Karpas-422 (cell line): ENCODE data around the gene CENPN. TPM values are rescaled to one million over a fixed set of nuclear protein-coding genes. Genes with fewer than 3 reads are reported as not detected.
A peak's percentile ranks its signal among the peaks of the same experiment; 100 is the strongest.

ENCODE experiments used
- DNase-seq: peaks from one replicate; pipeline ENCODE4 v3.0.0-alpha.2; 2015
- H2AFZ ChIP-seq: fragments of 200-600 bp; sonication (generic); 2 replicates; pipeline ENCODE4 v1.6.1; 2014; ENCODE audit warnings: antibody characterized with exemption, low read length, mixed read lengths
- H3K27ac ChIP-seq: fragments of 200-600 bp; sonication (generic); 2 replicates; pipeline ENCODE4 v1.5.1; 2014; ENCODE audit warnings: mild to moderate bottlenecking, low read length, moderate library complexity
- H3K27me3 ChIP-seq: fragments of 200-600 bp; sonication (generic); 2 replicates; pipeline ENCODE4 v1.6.1; 2014; ENCODE audit warnings: low read length, mixed read lengths
- H3K36me3 ChIP-seq: fragments of 200-600 bp; sonication (generic); 2 replicates; pipeline ENCODE4 v1.6.1; 2014; ENCODE audit warnings: low read length, mixed read lengths; ENCODE audit not compliant: insufficient read depth
- H3K4me1 ChIP-seq: fragments of 200-600 bp; sonication (generic); 2 replicates; pipeline ENCODE4 v1.6.1; 2014; ENCODE audit warnings: mild to moderate bottlenecking, low read length, mixed read lengths
- H3K4me2 ChIP-seq: fragments of 200-600 bp; sonication (generic); 2 replicates; pipeline ENCODE4 v1.6.1; 2014; ENCODE audit warnings: low read length, low read depth, mild to moderate bottlenecking; ENCODE audit not compliant: poor library complexity, severe bottlenecking
- H3K4me3 ChIP-seq: fragments of 200-600 bp; sonication (generic); 2 replicates; pipeline ENCODE4 v1.5.1; 2014; ENCODE audit warnings: mild to moderate bottlenecking, antibody characterized with exemption, low read length, mixed read lengths
- H3K79me2 ChIP-seq: fragments of 200-600 bp; sonication (generic); 2 replicates; pipeline ENCODE4 v1.6.1; 2014; ENCODE audit warnings: mild to moderate bottlenecking, low read length, mixed read lengths
- H3K9ac ChIP-seq: fragments of 200-600 bp; sonication (generic); 2 replicates; pipeline ENCODE4 v1.6.0; 2014; ENCODE audit warnings: low read length
- H3K9me2 ChIP-seq: fragments of 200-600 bp; sonication (generic), shearing (Covaris generic); replicated peaks from 2 replicates; pipeline ENCODE4 v1.6.0; 2014; ENCODE audit warnings: mild to moderate bottlenecking, low read length, moderate library complexity; ENCODE audit not compliant: insufficient read depth
- H3K9me3 ChIP-seq: fragments of 300-700, 200-600 bp; sonication (generic); 2 replicates; pipeline ENCODE4 v1.6.1; 2014; ENCODE audit warnings: low read length, mixed read lengths
- H4K20me1 ChIP-seq: fragments of 200-600 bp; sonication (generic); 2 replicates; pipeline ENCODE4 v1.6.1; 2014; ENCODE audit warnings: mild to moderate bottlenecking, antibody characterized with exemption, low read length, low read depth; ENCODE audit not compliant: insufficient read depth
- total RNA-seq: library from RNA; depleted of rRNA; stranded (reverse); fragments of >200 nt; shearing (Covaris generic); gene quantifications from 2 replicates; pipeline ENCODE4 v1.2.3, GENCODE V29; 2014; ENCODE audit warnings: low replicate concordance

CENPN gene
- total RNA-seq, 1 experiment from 2014 or later = 24.4 TPM

DNA sequence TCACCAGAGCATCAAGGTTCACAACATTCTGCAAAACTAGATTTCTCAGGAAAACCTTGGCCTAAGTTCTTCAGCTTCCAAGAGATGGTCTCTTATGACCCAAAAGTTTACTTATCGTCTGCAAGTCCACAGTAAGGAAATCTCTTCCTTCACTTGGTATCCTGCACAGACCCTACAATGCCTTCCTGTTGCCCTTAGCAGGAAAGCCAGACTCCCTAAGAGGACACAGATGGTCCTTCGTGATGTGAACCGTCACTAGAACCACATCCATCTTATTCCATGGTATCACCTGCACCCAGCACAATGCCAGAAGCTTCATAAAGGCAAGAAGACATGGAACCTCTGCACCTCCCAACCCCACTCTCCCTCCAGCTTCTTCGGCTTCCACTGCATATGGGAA is 34.4 kb upstream of the CENPN start:
- H3K27ac ChIP-seq = no peak overlapping the region
- no peak for DNase-seq
- no peaks in the 10 kb centered on the region for H3K9me2 ChIP-seq
- no peaks in the 10 kb centered on the region for H4K20me1 ChIP-seq
- no peaks in the 10 kb centered on the region for H3K27me3 ChIP-seq
- H3K9ac ChIP-seq = no peak overlapping the region
- no peaks in the 10 kb centered on the region for H3K4me1 ChIP-seq
- H3K9me3 ChIP-seq = no peaks in the 10 kb centered on the region
- no peak overlapping the region for H3K4me3 ChIP-seq
- H3K79me2 ChIP-seq = no peaks in the 10 kb centered on the region
- H3K4me2 ChIP-seq = no peak overlapping the region
- no peaks in the 10 kb centered on the region for H3K36me3 ChIP-seq
- H2AFZ ChIP-seq = no peak overlapping the region

- Histone ChIP-seq H3K9ac (no peak overlapping the region), H2AFZ (no peak overlapping the region), H3K4me1 (no peaks in the 10 kb centered on the region), H3K79me2 (no peaks in the 10 kb centered on the region), H4K20me1 (no peaks in the 10 kb centered on the region), H3K36me3 (no peaks in the 10 kb centered on the region), H3K4me2 (no peak overlapping the region), H3K4me3 (no peak overlapping the region), H3K27me3 (no peaks in the 10 kb centered on the region), H3K9me2 (no peaks in the 10 kb centered on the region), H3K9me3 (no peaks in the 10 kb centered on the region), H3K27ac (no peak overlapping the region)
- no peak for DNase-seq
Measured at GRCh38 chr16:80973991-80974390, 33.0 kb upstream of the CENPN start.

GRCh38 chr16:80974649-80975376 is 32.2 kb upstream of the CENPN start:
- no peaks in the 10 kb centered on the region for H4K20me1 ChIP-seq
- no peak overlapping the region for H3K4me2 ChIP-seq
- no peaks in the 10 kb centered on the region for H3K79me2 ChIP-seq
- H3K9me2 ChIP-seq = no peaks in the 10 kb centered on the region
- H3K4me1 ChIP-seq = no peaks in the 10 kb centered on the region
- H2AFZ ChIP-seq = no peak overlapping the region
- H3K4me3 ChIP-seq = no peak overlapping the region
- no peak overlapping the region for H3K27ac ChIP-seq
- H3K36me3 ChIP-seq = 0 out of 2 replicates have a peak, but pooled peaks cover under 1% of the 10 kb centered on the region
- DNase-seq = peak; percentile 53
- H3K27me3 ChIP-seq = no peaks in the 10 kb centered on the region
- H3K9ac ChIP-seq = no peak overlapping the region
- no peaks in the 10 kb centered on the region for H3K9me3 ChIP-seq

GRCh38 chr16:80976946-80977345 is 30.1 kb upstream of the CENPN start:
- H3K36me3 ChIP-seq = 0 out of 2 replicates have a peak, but pooled peaks cover 3% of the 10 kb centered on the region
- peaks cover 14% of the 10 kb centered on the region for H3K79me2 ChIP-seq
- H3K9me3 ChIP-seq = no peaks in the 10 kb centered on the region
- no peak overlapping the region for H2AFZ ChIP-seq
- H3K27me3 ChIP-seq = no peaks in the 10 kb centered on the region
- DNase-seq = peak; percentile 4
- H3K4me1 ChIP-seq = no peaks in the 10 kb centered on the region
- H4K20me1 ChIP-seq = no peaks in the 10 kb centered on the region
- no peaks in the 10 kb centered on the region for H3K9me2 ChIP-seq
- no peak overlapping the region for H3K4me2 ChIP-seq
- H3K4me3 ChIP-seq = no peak overlapping the region
- no peak overlapping the region for H3K9ac ChIP-seq
- H3K27ac ChIP-seq = no peak overlapping the region

DNA sequence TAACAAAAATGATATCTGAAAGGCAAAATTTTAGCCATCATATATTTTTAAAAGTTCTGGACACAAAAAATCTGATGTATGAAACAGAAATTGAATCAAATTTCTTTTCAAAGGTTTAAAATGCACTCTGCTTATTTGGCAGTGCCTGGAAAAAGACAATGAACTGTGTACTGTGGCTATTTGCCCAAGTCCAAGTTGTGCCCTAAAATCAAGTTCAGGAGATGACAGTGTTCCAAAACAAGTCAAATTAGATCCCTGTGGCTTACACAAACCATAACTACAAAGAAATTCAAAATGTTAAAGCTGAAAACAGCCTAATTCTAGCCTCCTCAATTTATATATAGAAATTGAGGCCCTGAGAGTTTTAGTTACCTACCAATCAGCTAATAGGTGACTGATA is 25.9 kb upstream of the CENPN start:
- Histone ChIP-seq H3K9me2 (no peaks in the 10 kb centered on the region), H3K27me3 (no peaks in the 10 kb centered on the region), H3K9ac (no peak overlapping the region), H2AFZ (no peak overlapping the region), H3K4me3 (no peak overlapping the region), H3K9me3 (no peaks in the 10 kb centered on the region), H3K27ac (no peak overlapping the region), H3K4me2 (no peak overlapping the region), H3K4me1 (no peaks in the 10 kb centered on the region), H3K79me2 (peaks cover 50% of the 10 kb centered on the region), H4K20me1 (no peaks in the 10 kb centered on the region), H3K36me3 (0 out of 2 replicates have a peak, but pooled peaks cover 3% of the 10 kb centered on the region)
- DNase-seq = no peak

DNA sequence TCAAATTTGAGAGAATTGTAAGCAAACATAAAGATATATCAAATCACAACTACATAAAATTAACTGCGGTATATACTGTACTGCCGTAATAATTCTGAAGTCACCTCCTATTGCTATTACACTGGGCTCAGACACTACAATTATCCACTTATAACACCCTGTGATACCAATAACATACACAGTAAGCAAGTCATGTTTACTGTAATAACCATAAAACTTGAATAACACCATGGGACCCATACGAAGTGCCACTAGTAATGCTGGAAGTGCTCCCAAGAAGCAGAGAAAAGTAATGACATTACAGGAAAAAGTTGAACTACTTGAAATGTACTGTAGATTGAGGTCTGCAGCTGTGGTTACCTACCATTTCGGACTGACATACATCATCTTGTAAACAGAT is 24.4 kb upstream of the CENPN start:
- Histone ChIP-seq H3K27ac (no peak overlapping the region), H3K9ac (no peak overlapping the region), H3K9me2 (no peaks in the 10 kb centered on the region), H3K4me1 (peaks cover 11% of the 10 kb centered on the region), H4K20me1 (no peaks in the 10 kb centered on the region), H2AFZ (no peak overlapping the region), H3K4me2 (no peak overlapping the region), H3K4me3 (no peak overlapping the region), H3K36me3 (0 out of 2 replicates have a peak, but pooled peaks cover 3% of the 10 kb centered on the region), H3K27me3 (no peaks in the 10 kb centered on the region), H3K9me3 (no peaks in the 10 kb centered on the region), H3K79me2 (peaks cover 64% of the 10 kb centered on the region)
- DNase-seq = no peak

- H3K36me3 ChIP-seq = 0 out of 2 replicates have a peak, but pooled peaks cover 3% of the 10 kb centered on the region
Measured at GRCh38 chr16:80984124-80984892, 22.7 kb upstream of the CENPN start.

DNA sequence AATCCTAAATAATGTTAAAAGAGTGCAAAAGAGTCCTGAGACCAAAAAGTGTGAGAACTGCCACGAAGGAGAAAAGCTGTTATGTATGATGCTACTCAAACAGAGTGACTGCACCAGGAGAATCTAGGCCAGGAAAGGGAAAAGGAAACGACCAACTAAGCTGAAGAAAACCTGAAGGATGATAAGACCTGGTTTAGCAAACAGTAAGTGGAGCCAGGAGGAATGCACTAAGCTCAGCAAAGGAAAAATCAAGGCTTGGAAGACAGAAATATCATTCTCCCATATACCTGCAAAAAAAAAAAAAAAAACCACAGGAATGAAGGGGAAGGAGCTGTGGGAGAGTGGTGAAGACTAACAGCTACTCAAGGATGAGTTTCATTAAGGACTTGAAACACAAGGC is 21.4 kb upstream of the CENPN start:
- Histone ChIP-seq H3K27ac (no peak overlapping the region), H3K4me3 (no peak overlapping the region), H3K9ac (no peak overlapping the region), H3K4me1 (peaks cover 30% of the 10 kb centered on the region), H3K36me3 (no peaks in the 10 kb centered on the region), H2AFZ (no peak overlapping the region), H4K20me1 (no peaks in the 10 kb centered on the region), H3K9me3 (no peaks in the 10 kb centered on the region), H3K9me2 (no peaks in the 10 kb centered on the region), H3K79me2 (peaks cover 92% of the 10 kb centered on the region), H3K4me2 (no peak overlapping the region), H3K27me3 (no peaks in the 10 kb centered on the region)
- DNase-seq = no peak

More at GRCh38 chr16:80984124-80984892, 22.7 kb upstream of the CENPN start:
- Histone ChIP-seq H3K79me2 (peaks cover 80% of the 10 kb centered on the region), H3K9me2 (no peaks in the 10 kb centered on the region), H4K20me1 (no peaks in the 10 kb centered on the region), H2AFZ (no peak overlapping the region), H3K4me3 (no peak overlapping the region), H3K4me1 (peaks cover 26% of the 10 kb centered on the region), H3K27me3 (no peaks in the 10 kb centered on the region), H3K9me3 (no peaks in the 10 kb centered on the region), H3K4me2 (no peak overlapping the region), H3K9ac (no peak overlapping the region), H3K27ac (no peak overlapping the region)
- no peak for DNase-seq
